Stomach smooth muscle (tissue), 2 donors: Measurements from ENCODE around the gene TRIM24.

Experiments
- H3K27ac ChIP-seq: one replicate; pipeline ENCODE4 v1.7.0; 2013; ENCODE audit warnings: mild to moderate bottlenecking, low read length, inconsistent platforms
- H3K27me3 ChIP-seq, 2 donors: one replicate each; pipeline ENCODE4 v1.7.0; 2013; ENCODE audit warnings: low read length in 2 of 2; ENCODE audit not compliant: insufficient read depth in 2 of 2, control insufficient read depth in 1 of 2
- H3K36me3 ChIP-seq, 2 donors: one replicate each; pipeline ENCODE4 v1.7.0; 2013; ENCODE audit warnings: low read length in 2 of 2; ENCODE audit not compliant: control insufficient read depth in 2 of 2, insufficient read depth in 2 of 2
- H3K4me1 ChIP-seq: one replicate; pipeline ENCODE4 v1.7.0; 2013; ENCODE audit warnings: low read length; ENCODE audit not compliant: control insufficient read depth, insufficient read depth
- H3K4me3 ChIP-seq, 2 donors: one replicate each; pipeline ENCODE4 v1.7.0; 2013; ENCODE audit warnings: low read length in 2 of 2
- H3K9ac ChIP-seq, 2 donors: one replicate each; pipeline ENCODE4 v1.7.0; 2013; ENCODE audit warnings: low read length in 2 of 2, mild to moderate bottlenecking in 1 of 2
- H3K9me3 ChIP-seq, 2 donors: one replicate each; pipeline ENCODE4 v1.7.0; 2013; ENCODE audit warnings: low read length in 2 of 2; ENCODE audit not compliant: control insufficient read depth in 2 of 2
- donor health status: healthy.
- donor health status: Pancreatic carcinoma.

Gene TRIM24

GRCh38 chr7:138555684-138556083, 95.6 kb downstream of the TRIM24 start:
- H3K4me1 ChIP-seq, result no peaks in the 10 kb centered on the region
- H3K27me3 ChIP-seq, result no peaks in the 10 kb centered on the region
- H3K9ac ChIP-seq, result no peak overlapping the region
- H3K27ac ChIP-seq, result no peak overlapping the region
- peaks cover 48 to 66% of the 10 kb centered on the region in 2 donors for H3K36me3 ChIP-seq
- H3K9me3 ChIP-seq, result peaks cover 13 to 15% of the 10 kb centered on the region in 2 donors
- H3K4me3 ChIP-seq, result no peak overlapping the region

DNA sequence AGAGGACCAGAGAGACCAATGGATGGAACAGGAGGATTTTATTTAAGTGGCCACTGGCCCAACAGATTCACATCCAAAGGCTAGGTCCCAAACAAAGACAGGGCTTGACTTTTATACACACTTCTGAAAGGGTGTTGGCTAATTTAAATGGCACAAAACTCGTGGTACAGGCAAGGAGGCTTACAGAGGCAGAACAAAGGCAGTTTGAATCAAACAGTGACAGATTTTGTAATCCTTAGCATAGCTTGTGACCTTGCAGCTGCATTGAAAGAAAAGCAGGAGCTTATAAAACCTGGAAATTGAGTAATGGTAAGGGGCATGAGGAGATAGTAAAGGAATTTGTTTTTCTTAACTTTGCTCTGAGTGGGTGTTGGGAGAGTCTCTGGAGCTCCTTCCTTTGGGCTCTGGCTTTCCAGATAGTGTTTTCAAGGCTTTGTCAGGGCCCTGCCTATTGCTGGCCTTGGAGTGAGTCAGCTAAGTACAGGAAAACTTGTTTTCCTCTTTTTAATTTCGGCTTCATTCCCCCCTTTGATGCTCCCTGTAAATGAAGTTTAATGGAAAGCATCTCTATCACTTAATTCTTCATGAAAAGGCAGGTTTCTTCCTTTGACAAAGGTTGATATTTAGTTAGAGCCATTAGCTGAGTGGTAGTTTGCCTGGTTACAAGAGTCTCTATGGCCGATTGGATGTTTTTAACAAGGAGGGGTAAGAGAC, 96.9 kb downstream of the TRIM24 start:
- Histone ChIP-seq H3K27ac (no peak overlapping the region), H3K4me3 (no peak overlapping the region), H3K27me3 (no peaks in the 10 kb centered on the region), H3K9ac (no peak overlapping the region), H3K9me3 (peaks cover 13 to 15% of the 10 kb centered on the region in 2 donors), H3K4me1 (no peaks in the 10 kb centered on the region), H3K36me3 (peaks cover 39 to 56% of the 10 kb centered on the region in 2 donors)

GRCh38 chr7:138559448-138559847, 99.4 kb downstream of the TRIM24 start:
- no peak overlapping the region for H3K4me3 ChIP-seq
- no peaks in the 10 kb centered on the region for H3K4me1 ChIP-seq
- H3K9ac ChIP-seq, result no peak overlapping the region
- H3K27me3 ChIP-seq, result no peaks in the 10 kb centered on the region
- peaks cover 13 to 15% of the 10 kb centered on the region in 2 donors for H3K9me3 ChIP-seq
- H3K36me3 ChIP-seq, result peaks cover 49 to 50% of the 10 kb centered on the region in 2 donors
- no peak overlapping the region for H3K27ac ChIP-seq

- Histone ChIP-seq H3K4me1 (no peaks in the 10 kb centered on the region), H3K9me3 (peaks cover 5% of the 10 kb centered on the region in 2 donors), H3K4me3 (no peak overlapping the region), H3K27me3 (no peaks in the 10 kb centered on the region), H3K36me3 (peaks cover 35 to 41% of the 10 kb centered on the region in 2 donors), H3K27ac (no peak overlapping the region), H3K9ac (no peak overlapping the region)
Observed at GRCh38 chr7:138563808-138564207, 103.7 kb downstream of the TRIM24 start.

- no peaks in the 10 kb centered on the region for H3K27me3 ChIP-seq
- peaks cover 5% of the 10 kb centered on the region in 2 donors for H3K9me3 ChIP-seq
- peaks cover 33 to 39% of the 10 kb centered on the region in 2 donors for H3K36me3 ChIP-seq
- H3K27ac ChIP-seq, result no peak overlapping the region
- no peaks in the 10 kb centered on the region for H3K4me1 ChIP-seq
- no peak overlapping the region for H3K9ac ChIP-seq
- no peak overlapping the region for H3K4me3 ChIP-seq
Observed at GRCh38 chr7:138564365-138564764, 104.3 kb downstream of the TRIM24 start.

DNA sequence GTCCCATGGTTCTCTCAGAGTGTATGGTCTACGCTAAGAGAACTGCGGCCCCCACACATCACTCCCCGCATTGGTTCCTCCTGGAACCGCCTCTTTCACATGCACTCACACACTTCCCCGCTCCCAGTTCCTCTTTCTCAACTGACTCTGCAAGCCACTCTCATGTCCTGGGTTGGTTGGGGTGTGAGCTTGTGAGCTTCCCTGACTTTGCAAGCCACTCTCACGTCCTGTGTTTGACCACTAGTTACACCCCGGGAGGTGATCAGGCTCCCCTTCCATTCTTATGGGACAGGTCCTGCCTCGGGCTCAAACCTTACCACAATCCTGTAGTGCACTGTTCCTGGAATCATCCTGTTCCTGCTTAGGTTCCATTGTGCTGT, 105.0 kb downstream of the TRIM24 start:
- H3K27ac ChIP-seq, result no peak overlapping the region
- peaks cover 29 to 36% of the 10 kb centered on the region in 2 donors for H3K36me3 ChIP-seq
- H3K4me1 ChIP-seq, result no peaks in the 10 kb centered on the region
- H3K27me3 ChIP-seq, result no peaks in the 10 kb centered on the region
- peaks cover 5% of the 10 kb centered on the region in 2 donors for H3K9me3 ChIP-seq
- H3K4me3 ChIP-seq, result no peak overlapping the region
- no peak overlapping the region for H3K9ac ChIP-seq

DNA sequence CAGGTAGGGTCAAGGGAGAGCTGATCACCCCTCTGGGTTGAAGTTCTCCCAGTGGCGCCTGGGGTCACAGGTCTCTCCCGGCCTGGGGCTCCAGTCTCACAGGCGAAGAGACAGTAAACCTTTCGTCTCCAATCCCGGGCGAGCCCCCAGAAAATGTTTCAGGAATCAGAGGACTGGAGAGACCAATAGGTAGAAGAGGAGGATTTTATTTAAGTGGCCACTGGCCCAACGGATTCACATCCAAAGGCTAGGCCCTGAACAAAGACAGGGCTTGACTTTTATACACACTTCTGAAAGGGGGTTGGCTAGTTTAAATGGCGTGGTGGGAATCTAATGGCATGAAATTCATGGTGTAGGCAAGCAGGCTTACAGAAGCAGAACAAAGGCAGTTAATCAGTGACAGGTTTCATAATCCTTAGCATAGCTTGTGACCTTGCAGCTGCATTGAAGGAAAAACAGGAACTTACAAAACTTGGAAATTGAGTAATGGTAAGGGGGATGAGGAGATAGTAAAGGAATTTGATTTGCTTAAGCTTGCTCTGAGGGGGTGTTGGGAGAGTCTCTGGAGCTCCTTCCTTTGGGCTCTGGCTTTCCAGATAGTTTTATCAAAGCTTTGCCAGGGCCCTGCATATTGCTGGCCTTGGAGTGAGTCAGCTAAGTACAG, 105.5 kb downstream of the TRIM24 start:
- Histone ChIP-seq H3K4me3 (no peak overlapping the region), H3K9ac (no peak overlapping the region), H3K27ac (no peak overlapping the region), H3K4me1 (no peaks in the 10 kb centered on the region), H3K27me3 (no peaks in the 10 kb centered on the region), H3K36me3 (peaks cover 30 to 34% of the 10 kb centered on the region in 2 donors), H3K9me3 (peaks cover 5% of the 10 kb centered on the region in 2 donors)

DNA sequence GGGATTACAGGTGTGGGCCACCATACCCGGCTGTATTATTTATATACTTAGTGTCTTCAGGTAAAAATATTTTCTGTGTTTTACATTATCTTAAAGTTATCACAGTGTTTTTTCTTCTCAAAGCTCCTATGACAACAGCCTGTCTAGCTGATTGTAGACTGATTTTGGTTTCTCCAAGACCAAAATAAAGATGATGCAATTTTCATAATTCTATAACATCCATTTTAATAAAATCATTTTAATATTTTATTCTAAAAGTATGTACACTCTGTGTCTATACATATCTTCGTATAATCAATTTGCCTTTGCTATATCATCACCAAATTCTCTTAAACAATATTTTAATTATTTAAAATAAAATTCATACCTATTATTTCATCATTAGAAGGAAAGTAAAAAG, 108.6 kb downstream of the TRIM24 start:
- H3K36me3 ChIP-seq, result peaks cover 18 to 25% of the 10 kb centered on the region in 2 donors

DNA sequence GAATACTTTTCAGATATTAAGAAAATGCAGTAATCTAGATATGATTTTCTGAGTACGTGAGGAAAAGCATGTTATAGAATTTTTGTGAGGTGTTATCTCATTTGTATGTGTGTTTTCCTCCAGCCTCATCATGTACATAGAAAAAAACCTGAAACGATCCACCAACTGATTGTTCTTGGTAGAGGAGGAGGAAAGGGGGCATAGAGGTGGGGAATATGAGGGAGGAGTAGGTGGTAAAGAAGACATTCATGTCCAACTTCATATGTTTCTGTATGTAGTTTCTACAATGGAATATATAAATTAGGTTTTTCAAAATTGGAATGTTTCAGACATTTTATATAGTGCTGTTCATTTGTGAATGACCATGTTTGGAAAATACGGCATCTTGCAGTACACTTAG, 109.4 kb downstream of the TRIM24 start:
- no peak overlapping the region for H3K4me3 ChIP-seq
- peaks cover 18 to 19% of the 10 kb centered on the region in 2 donors for H3K36me3 ChIP-seq
- no peak overlapping the region for H3K9ac ChIP-seq
- no peaks in the 10 kb centered on the region for H3K27me3 ChIP-seq
- peaks cover 5% of the 10 kb centered on the region in 2 donors for H3K9me3 ChIP-seq
- no peak overlapping the region for H3K27ac ChIP-seq
- no peaks in the 10 kb centered on the region for H3K4me1 ChIP-seq

More for the DNA sequence above, 108.6 kb downstream of the TRIM24 start:
- no peak overlapping the region for H3K4me3 ChIP-seq
- H3K27ac ChIP-seq, result no peak overlapping the region
- H3K9ac ChIP-seq, result no peak overlapping the region
- H3K27me3 ChIP-seq, result no peaks in the 10 kb centered on the region
- H3K9me3 ChIP-seq, result peaks cover 5% of the 10 kb centered on the region in 2 donors
- no peaks in the 10 kb centered on the region for H3K4me1 ChIP-seq

DNA sequence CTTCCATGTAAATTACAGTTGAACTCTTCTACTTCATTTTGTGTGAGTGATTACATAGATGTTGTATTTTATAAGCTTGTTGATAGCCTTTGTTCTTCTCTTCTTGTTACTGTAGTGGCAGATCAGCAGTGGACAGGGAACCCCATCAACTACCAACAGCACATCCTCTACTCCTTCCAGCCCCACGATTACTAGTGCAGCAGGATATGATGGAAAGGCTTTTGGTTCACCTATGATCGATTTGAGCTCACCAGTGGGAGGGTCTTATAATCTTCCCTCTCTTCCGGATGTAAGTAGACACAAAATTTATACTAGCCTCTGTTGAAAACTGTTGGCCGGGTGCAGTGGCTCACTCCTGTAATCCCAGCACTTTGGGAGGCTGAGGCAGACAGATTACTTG, 110.7 kb downstream of the TRIM24 start:
- H3K27me3 ChIP-seq, result no peaks in the 10 kb centered on the region
- H3K36me3 ChIP-seq, result peaks cover 9 to 10% of the 10 kb centered on the region in 2 donors
- H3K27ac ChIP-seq, result no peak overlapping the region
- peaks cover 0 to 3% of the 10 kb centered on the region in 2 donors for H3K9me3 ChIP-seq
- H3K4me1 ChIP-seq, result no peaks in the 10 kb centered on the region
- H3K9ac ChIP-seq, result no peak overlapping the region
- H3K4me3 ChIP-seq, result no peak overlapping the region

DNA sequence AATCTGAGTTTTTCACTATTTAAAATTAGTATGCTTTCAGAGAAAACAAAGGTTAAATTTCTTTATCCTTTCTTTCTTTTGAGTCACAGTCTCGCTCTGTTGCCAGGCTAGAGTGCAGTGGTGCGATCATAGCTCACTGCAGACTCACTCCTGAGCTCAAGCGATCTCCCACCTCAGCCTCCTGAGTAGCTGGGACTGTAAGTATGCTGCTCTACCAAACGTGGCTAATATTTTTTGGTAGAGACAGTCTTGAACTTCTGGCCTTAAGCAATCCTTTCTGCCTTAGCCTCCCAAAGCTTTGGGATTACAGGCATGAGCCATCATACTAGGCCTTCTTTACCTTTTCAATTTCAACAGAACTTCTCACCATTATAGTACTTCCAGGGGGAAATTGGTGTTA, 113.7 kb downstream of the TRIM24 start:
- no peaks in the 10 kb centered on the region for H3K27me3 ChIP-seq
- peaks cover 4% of the 10 kb centered on the region in 2 donors for H3K36me3 ChIP-seq
- H3K27ac ChIP-seq, result no peak overlapping the region
- no peaks in the 10 kb centered on the region for H3K9me3 ChIP-seq
- H3K4me1 ChIP-seq, result no peaks in the 10 kb centered on the region
- H3K4me3 ChIP-seq, result no peak overlapping the region
- H3K9ac ChIP-seq, result no peak overlapping the region
